ENCODE measurements around the gene ARHGAP4.

Gene ARHGAP4

GRCh38 chrX:153971450-153972367 lies 45.6 kb upstream of the ARHGAP4 start, which contains the start of gene HCFC1:
Gene HCFC1 (minus strand): TSS chrX:153971818. CDS start chrX:153970840, 978 bp downstream.
- no peak for TF ChIP-seq CTCF (IDR thresholded peaks at IDR 0.05; ENCODE audit: insufficient read depth, missing control alignments)
- DNase-seq (ENCODE audit: insufficient read length, low spot score) = no peak
- FAIRE-seq = no peak

GRCh38 chrX:153971124-153971449 lies 45.0 kb upstream of the ARHGAP4 start:
- no peak for DNase-seq (ENCODE audit: insufficient read length, low spot score)
- no peak for TF ChIP-seq CTCF (IDR thresholded peaks at IDR 0.05; ENCODE audit: insufficient read depth, missing control alignments)
- FAIRE-seq = no peak

GRCh38 chrX:153970357-153971123 lies 44.5 kb upstream of the ARHGAP4 start:
- TF ChIP-seq CTCF (IDR thresholded peaks at IDR 0.05; ENCODE audit: insufficient read depth, missing control alignments) = no peak
- no peak for FAIRE-seq
- DNase-seq (ENCODE audit: insufficient read length, low spot score) = no peak

GRCh38 chrX:153969904-153970356 lies 43.9 kb upstream of the ARHGAP4 start:
- FAIRE-seq (no peak), DNase-seq (ENCODE audit: insufficient read length, low spot score) (no peak)
- TF ChIP-seq CTCF (IDR thresholded peaks at IDR 0.05; ENCODE audit: insufficient read depth, missing control alignments) = no peak

- FAIRE-seq = no peak
- DNase-seq (ENCODE audit: insufficient read length, low spot score) = no peak
- TF ChIP-seq CTCF (IDR thresholded peaks at IDR 0.05; ENCODE audit: insufficient read depth, missing control alignments) = no peak
Observed at GRCh38 chrX:153969125-153969903, 43.2 kb upstream of the ARHGAP4 start.

GRCh38 chrX:153968754-153969124 lies 42.7 kb upstream of the ARHGAP4 start:
- peak; percentile 10 for TF ChIP-seq CTCF (IDR thresholded peaks at IDR 0.05; ENCODE audit: insufficient read depth, missing control alignments)
- no peak for FAIRE-seq
- DNase-seq (ENCODE audit: insufficient read length, low spot score) = no peak
